Hippocampal formation (tissue), 2 donors: ENCODE results near the gene TRHDE.

Experiments used
- DNase-seq, 2 donors: peaks; one replicate each; lab custom pipeline; 2025; lab: John Stamatoyannopoulos, UW

Gene TRHDE

GRCh38 chr12:72323881-72324280 is 51.7 kb downstream of the TRHDE start:
- no peak for DNase-seq

DNA sequence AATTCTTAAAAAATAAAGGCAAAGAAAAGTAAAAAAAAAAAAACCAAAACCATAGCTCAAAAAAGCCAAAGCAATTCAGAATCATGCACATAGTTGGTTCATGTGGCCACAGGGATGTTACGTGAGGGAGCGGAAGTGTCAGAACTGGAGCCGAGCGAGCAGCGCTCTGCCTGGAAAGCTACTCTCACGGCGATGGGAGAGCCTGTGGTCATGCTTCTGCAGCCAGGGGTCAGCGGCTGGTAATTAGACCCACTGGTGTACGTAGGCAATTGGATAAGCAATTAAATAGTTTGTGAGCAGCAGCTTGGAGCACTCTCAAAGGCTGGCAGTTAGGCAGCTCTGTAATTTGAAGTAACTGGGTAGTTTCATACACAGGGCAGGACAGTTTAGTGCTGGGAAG is 58.1 kb downstream of the TRHDE start:
- no peak for DNase-seq

DNA sequence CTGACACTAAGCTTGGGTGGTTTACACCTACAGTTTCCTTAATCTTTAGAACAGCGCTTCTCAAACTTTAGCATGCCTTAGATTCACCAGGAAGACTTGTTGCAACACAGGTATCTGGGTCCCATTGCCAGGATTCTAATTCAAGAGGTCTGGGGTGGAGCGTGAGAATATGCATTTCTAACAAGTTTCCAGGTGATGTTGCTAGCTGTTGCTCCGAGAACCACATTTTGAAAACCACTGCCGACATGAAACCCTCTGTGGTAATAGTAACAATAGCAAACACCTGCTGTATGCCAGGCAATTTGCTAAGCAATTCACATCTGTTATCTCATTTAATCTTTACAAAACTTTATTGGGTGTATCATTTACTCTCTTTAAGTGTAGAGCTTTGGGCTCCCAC is 58.6 kb downstream of the TRHDE start:
- no peak for DNase-seq

DNA sequence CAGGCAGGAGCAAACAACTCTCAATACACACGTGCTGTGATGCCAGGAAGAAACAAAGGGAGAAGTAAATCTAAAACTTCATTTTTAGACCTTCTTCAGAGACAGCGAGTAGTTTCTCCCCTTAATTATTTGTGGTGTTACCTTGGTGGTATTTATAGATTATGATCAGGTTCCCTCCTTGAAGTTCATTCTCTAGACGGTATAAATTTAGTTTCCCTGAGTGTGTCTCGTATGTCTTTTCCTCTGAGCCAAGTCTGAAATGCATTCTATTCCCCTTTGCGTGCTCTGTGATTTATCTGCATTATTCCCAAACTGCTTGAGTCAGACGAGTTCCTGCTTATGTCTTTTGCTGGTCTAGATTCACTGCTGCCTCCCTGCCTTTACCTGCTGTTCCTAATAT is 65.2 kb downstream of the TRHDE start:
- DNase-seq, result no peak

DNA sequence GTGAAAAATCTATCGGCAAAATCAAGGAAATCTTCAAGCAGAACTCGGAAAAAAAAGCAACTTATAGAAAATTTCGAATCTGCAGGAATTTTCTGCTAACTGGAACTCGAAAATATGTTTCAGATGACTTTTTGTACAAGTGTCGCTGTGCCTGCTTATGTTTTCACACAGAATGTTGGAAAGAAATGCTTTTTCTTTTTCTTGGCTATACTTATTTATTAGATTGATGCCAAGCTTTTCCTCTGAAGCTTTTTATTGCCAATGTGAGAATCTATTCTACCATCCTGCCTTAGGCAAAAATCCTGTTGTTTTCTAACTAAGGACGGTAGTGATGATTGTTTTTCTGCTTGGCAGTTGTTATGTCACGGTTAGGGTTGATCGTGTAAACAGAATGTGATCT is 65.8 kb downstream of the TRHDE start:
- DNase-seq, result no peak

DNA sequence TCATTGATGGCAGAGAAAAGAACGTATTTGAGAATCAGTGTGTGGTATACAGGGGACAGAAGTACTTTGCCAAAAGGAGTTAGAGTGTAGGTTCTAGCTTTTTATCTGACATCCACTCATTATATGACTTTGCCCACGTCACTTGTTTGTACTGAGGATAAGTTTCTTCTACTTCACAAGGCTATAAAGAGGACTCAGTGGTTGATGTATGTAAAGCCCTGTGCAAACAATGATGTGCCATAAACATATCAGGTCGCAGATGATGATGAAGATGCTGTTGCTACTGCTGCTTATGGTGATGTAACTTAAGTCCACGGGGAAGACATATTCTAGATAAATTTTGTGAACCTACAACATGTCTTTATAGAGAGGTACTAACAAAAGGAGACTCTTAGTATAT is 66.3 kb downstream of the TRHDE start:
- no peak for DNase-seq

GRCh38 chr12:72346363-72346944 is 74.3 kb downstream of the TRHDE start:
- DNase-seq, result peak; percentile 78 to 89

GRCh38 chr12:72349491-72349890 is 77.3 kb downstream of the TRHDE start:
- DNase-seq, result no peak

DNA sequence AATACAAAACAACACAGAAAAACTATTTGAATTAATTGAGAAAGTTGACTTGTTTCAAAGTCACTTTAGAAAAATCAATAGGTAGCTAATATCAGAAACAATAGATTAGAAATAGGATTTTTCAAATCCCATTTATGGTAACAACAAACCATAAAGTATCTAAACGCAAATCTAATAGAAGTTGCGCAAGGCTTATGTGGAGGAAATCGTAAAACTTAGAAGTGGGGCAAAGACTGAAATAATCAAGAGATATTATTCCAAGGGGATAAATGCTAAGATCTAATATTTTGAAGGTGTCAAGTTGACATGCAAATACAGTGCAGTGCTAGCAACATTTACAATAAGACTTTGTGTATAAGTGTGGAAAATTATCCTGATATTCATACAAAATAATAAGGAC is 87.2 kb downstream of the TRHDE start:
- no peak for DNase-seq

- no peak for DNase-seq
Measured at GRCh38 chr12:72365151-72365550, 93.0 kb downstream of the TRHDE start.

GRCh38 chr12:72366255-72366654 is 94.1 kb downstream of the TRHDE start:
- no peak for DNase-seq

DNA sequence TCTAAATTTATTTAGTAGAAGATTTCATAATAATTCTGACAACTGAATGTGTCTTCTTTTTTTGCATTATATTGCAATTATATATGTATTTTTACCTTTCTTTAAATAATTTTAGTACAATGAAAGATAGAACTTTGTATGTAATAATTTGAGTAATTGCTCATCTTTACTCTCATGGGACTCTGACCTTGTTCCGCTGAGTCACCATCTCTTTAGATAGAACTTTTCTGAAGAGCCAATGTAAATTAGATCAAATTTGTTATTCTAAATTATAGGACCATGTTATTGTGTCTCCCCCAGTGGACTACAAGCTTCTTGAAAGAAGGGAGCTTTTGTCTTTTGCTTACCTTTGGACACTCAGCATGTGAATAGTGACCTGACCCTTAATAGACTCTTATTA is 96.1 kb downstream of the TRHDE start:
- DNase-seq, result no peak

DNA sequence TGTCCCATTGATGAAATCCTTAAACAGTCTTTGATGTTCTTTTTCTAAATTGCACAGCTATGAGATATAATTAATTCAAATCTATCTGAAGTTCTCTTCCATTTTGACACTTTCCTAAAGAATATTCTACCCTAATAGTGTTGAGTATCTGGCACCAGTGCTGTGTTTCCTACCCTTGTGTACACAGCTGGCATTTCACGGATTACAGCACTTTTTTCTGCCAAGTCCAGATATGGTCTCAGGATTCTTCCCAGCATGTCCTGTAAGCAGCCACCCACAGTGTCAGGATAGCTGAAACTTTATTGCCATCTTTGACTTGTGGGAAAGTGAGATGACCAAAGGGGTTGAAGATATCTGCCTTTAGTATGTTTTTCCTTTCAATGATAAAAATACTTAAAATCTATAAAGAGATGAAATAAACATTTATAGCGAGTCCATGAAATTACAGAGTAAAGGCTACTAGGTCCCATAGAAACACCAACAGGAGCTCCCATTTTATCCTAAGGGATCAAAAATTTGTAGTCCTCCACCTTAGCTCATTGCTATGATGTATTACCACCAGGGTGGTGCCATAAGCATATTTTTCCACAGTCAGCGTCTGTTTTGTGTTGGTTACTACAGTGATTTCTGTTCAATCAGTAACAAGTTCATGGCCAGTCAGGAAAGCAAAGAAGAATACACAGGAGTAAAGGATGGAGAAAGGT is 96.7 kb downstream of the TRHDE start:
- no peak for DNase-seq

GRCh38 chr12:72369423-72369959 is 97.3 kb downstream of the TRHDE start:
- no peak for DNase-seq

GRCh38 chr12:72380441-72380840 is 108.3 kb downstream of the TRHDE start:
- no peak for DNase-seq

GRCh38 chr12:72388322-72388721 is 116.2 kb downstream of the TRHDE start:
- DNase-seq, result no peak

DNA sequence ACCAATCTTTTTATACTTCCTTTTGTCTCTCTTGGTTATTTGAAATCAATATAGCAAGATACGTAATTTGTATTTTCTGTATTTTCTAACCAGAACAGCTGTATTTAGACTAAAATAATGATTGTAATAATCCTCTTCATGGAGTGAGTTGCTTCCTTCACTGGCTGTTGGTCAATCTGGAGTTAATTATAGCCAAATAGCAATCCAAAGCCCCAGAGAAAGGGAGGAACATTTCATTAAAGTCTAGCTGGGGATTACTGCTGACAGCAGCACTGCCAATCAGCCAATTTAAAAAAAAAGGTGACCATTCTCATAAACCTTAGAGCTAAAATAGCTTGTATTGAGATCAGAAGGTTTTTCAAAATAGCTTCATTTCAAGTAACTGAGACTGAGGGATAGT is 118.0 kb downstream of the TRHDE start:
- no peak for DNase-seq

DNA sequence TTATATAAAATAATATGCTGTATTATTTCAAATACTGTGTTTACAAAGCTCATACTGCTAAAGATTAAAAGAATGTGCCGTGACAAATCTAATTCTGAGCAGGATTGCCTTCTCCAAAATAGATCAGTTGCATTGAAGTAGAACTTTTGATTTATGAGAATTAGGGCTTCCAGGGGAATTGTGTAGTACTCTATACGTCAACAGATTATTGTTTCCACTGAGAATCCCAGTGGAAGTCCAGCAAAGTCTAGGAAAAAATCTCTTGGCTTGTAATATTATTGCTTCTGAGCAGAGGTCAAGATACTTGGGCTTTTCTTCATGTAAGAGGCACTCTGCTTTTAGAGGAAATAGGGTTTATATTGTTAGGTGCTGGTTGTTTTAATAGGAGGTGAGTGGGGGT is 133.9 kb downstream of the TRHDE start:
- DNase-seq, result no peak

GRCh38 chr12:72432037-72432604 is 160.0 kb downstream of the TRHDE start:
- DNase-seq, result no peak

- DNase-seq, result no peak
Measured at GRCh38 chr12:72433298-72433697, 161.1 kb downstream of the TRHDE start.

GRCh38 chr12:72434999-72435398 is 162.8 kb downstream of the TRHDE start:
- DNase-seq, result no peak

GRCh38 chr12:72442217-72442616 is 170.0 kb downstream of the TRHDE start:
- DNase-seq, result no peak

DNA sequence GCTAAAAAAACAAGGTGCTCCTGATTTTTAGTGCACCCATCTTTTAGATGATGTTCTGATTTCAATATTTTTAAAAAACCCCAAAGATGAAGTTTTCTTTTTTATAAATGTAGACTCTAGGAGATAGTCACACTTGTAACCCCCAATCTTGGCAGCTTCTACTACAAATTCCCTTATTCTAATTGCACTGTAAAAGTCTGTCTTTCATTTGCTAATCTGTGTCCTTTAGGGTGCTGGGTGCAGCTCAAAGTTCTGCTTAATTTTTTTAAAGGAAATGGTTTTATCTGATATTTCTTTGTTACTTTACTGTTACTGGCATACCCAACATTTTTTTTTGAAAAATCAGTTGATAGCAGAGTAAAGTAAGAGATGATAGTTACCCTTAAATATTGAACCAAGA is 172.0 kb downstream of the TRHDE start:
- no peak for DNase-seq
